OCI-LY3 (cell line): ENCODE data around the gene WNT10A.
"Not testable (repeated sequence)": the region's sequence is repeated elsewhere in the genome, so short reads cannot be mapped to it uniquely, and the experiment has no call there.

ENCODE experiments used
- H2AFZ ChIP-seq: fragments of 200-600, 300-600 bp; shearing (Covaris generic); 2 replicates; pipeline ENCODE4 v1.6.0; 2014; ENCODE audit warnings: antibody characterized with exemption, low read depth, low read length
- H3K27ac ChIP-seq: fragments of 200-600, 300-600 bp; sonication (generic); 2 replicates; pipeline ENCODE4 v1.5.1; 2014; ENCODE audit warnings: mild to moderate bottlenecking, low read length, moderate library complexity, mixed read lengths
- H3K27me3 ChIP-seq: fragments of 200-600, 300-600 bp; sonication (generic); 2 replicates; pipeline ENCODE4 v1.6.1; 2014; ENCODE audit warnings: low read depth, low read length, mixed read lengths
- H3K36me3 ChIP-seq: fragments of 200-600, 300-600 bp; sonication (generic); replicated peaks from 2 replicates; pipeline ENCODE3; 2014; ENCODE audit warnings: low read depth, low read length, mixed read lengths
- H3K4me1 ChIP-seq: fragments of 300-600, 200-600 bp; sonication (generic); 2 replicates; pipeline ENCODE4 v1.6.1; 2014; ENCODE audit warnings: low read length, mixed read lengths
- H3K4me2 ChIP-seq: fragments of 200-600, 300-600 bp; sonication (generic); 2 replicates; pipeline ENCODE4 v1.6.1; 2014; ENCODE audit warnings: low read length, mixed read lengths
- H3K4me3 ChIP-seq: fragments of 300-600, 200-600 bp; sonication (generic); 2 replicates; pipeline ENCODE4 v1.5.1; 2014; ENCODE audit warnings: antibody characterized with exemption, mild to moderate bottlenecking, low read length, moderate library complexity
- H3K79me2 ChIP-seq: fragments of 300-600, 200-600 bp; shearing (Covaris generic); 2 replicates; pipeline ENCODE4 v1.6.1; 2014; ENCODE audit warnings: mild to moderate bottlenecking, low read length, mixed read lengths
- H3K9ac ChIP-seq: fragments of 300-600, 200-600 bp; shearing (Covaris generic); 2 replicates; pipeline ENCODE4 v1.6.0; 2014; ENCODE audit warnings: mild to moderate bottlenecking, low read length, moderate library complexity
- H3K9me3 ChIP-seq: fragments of 200-600, 300-600 bp; shearing (Covaris generic); 2 replicates; pipeline ENCODE4 v1.6.1; 2014; ENCODE audit warnings: low read length, mixed read lengths; ENCODE audit not compliant: insufficient read depth
- H4K20me1 ChIP-seq: fragments of 200-600, 300-600 bp; sonication (generic); 2 replicates; pipeline ENCODE4 v1.6.1; 2016; ENCODE audit warnings: low read length, mixed read lengths; ENCODE audit not compliant: insufficient read depth
- EZH2phosphoT487 ChIP-seq: fragments of 200-600 bp; shearing (Covaris generic); IDR thresholded peaks from 2 replicates; pipeline ENCODE4 v1.6.1; 2018; ENCODE audit warnings: antibody characterized with exemption, mixed run types, low read depth
- TF ChIP-seq, protein P1 (sequence below): fragments of 200-600, 300-600 bp; sonication (generic); IDR thresholded peaks from 2 replicates; pipeline ENCODE4 v1.5.1; 2014; ENCODE audit warnings: antibody characterized with exemption, low read length, low read depth

Gene WNT10A

DNA sequence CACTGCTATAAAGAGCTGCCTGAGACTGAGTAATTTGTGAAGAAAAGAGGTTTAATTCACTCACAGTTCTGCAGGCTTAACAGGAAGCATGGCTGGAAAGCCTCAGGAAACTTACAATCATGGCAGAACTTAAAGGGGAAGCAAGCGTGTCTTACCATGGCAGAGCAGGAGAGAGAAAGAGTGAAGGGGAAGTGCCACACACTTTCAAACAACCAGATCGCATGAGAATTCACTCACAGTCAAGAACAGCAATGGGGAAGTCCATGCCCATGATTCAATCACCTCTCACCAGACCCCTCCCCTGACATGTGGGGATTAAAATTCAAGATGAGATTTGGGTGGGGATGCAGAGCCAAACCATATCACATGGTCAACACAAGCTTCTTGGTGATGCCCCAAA is 44.1 kb downstream of the WNT10A start:
- no peak overlapping the region for H3K4me3 ChIP-seq
- peak overlapping the region; percentile 62 for H3K27ac ChIP-seq
- H3K9me3 ChIP-seq, result no peaks in the 10 kb centered on the region
- TF ChIP-seq EZH2phosphoT487, result no peak
- TF ChIP-seq, protein P1, sequence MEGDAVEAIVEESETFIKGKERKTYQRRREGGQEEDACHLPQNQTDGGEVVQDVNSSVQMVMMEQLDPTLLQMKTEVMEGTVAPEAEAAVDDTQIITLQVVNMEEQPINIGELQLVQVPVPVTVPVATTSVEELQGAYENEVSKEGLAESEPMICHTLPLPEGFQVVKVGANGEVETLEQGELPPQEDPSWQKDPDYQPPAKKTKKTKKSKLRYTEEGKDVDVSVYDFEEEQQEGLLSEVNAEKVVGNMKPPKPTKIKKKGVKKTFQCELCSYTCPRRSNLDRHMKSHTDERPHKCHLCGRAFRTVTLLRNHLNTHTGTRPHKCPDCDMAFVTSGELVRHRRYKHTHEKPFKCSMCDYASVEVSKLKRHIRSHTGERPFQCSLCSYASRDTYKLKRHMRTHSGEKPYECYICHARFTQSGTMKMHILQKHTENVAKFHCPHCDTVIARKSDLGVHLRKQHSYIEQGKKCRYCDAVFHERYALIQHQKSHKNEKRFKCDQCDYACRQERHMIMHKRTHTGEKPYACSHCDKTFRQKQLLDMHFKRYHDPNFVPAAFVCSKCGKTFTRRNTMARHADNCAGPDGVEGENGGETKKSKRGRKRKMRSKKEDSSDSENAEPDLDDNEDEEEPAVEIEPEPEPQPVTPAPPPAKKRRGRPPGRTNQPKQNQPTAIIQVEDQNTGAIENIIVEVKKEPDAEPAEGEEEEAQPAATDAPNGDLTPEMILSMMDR, result no peak
- H2AFZ ChIP-seq, result no peak overlapping the region
- no peak overlapping the region for H3K9ac ChIP-seq
- peaks cover 16% of the 10 kb centered on the region for H3K4me1 ChIP-seq
- H3K79me2 ChIP-seq, result no peaks in the 10 kb centered on the region
- 0 out of 2 replicates have a peak overlapping the region, but pooled peaks have one; percentile 26 for H3K4me2 ChIP-seq
- H4K20me1 ChIP-seq, result no peaks in the 10 kb centered on the region
- H3K36me3 ChIP-seq, result peaks cover 10% of the 10 kb centered on the region
- H3K27me3 ChIP-seq, result no peaks in the 10 kb centered on the region

DNA sequence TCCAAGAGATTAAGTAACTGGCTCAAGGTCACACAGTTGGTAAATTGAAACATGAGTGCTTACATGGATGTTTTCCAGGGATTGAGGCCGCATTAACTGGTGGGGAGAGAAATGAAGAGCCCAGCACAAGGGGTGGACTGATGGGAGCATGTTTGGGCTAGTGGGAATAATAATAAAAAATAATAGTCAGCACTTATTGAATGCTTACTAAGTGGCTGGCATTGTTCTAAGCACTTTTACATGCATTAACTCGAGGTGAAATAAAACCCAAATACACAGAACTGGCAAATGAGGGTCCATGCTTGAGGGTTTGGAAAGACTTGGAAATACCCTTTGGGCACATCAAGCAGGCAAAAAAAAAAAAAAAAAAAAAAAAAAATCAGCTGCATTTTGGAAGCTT is 44.8 kb downstream of the WNT10A start:
- TF ChIP-seq EZH2phosphoT487, result no peak
- TF ChIP-seq, protein P1, result no peak
- Histone ChIP-seq H3K27me3 (no peaks in the 10 kb centered on the region), H3K4me3 (no peak overlapping the region), H4K20me1 (no peaks in the 10 kb centered on the region), H3K9ac (no peak overlapping the region), H2AFZ (no peak overlapping the region), H3K79me2 (no peaks in the 10 kb centered on the region), H3K27ac (no peak overlapping the region), H3K4me2 (no peak overlapping the region), H3K4me1 (peaks cover 16% of the 10 kb centered on the region), H3K9me3 (no peaks in the 10 kb centered on the region), H3K36me3 (peaks cover 10% of the 10 kb centered on the region)

GRCh38 chr2:218927422-218927821 is 46.8 kb downstream of the WNT10A start:
- Histone ChIP-seq H3K4me3 (no peak overlapping the region), H3K9ac (no peak overlapping the region), H2AFZ (no peak overlapping the region), H3K27me3 (no peaks in the 10 kb centered on the region), H4K20me1 (no peaks in the 10 kb centered on the region), H3K4me1 (peaks cover 16% of the 10 kb centered on the region), H3K79me2 (no peaks in the 10 kb centered on the region), H3K27ac (no peak overlapping the region), H3K4me2 (no peak overlapping the region), H3K9me3 (no peaks in the 10 kb centered on the region), H3K36me3 (peaks cover 5% of the 10 kb centered on the region)
- no peak for TF ChIP-seq EZH2phosphoT487
- TF ChIP-seq, protein P1, result no peak

GRCh38 chr2:218927876-218928275 is 47.2 kb downstream of the WNT10A start:
- no peaks in the 10 kb centered on the region for H4K20me1 ChIP-seq
- TF ChIP-seq, protein P1, result no peak
- no peak for TF ChIP-seq EZH2phosphoT487
- peaks cover 3% of the 10 kb centered on the region for H3K36me3 ChIP-seq
- H3K4me3 ChIP-seq, result no peak overlapping the region
- no peak overlapping the region for H3K9ac ChIP-seq
- H3K27ac ChIP-seq, result no peak overlapping the region
- no peaks in the 10 kb centered on the region for H3K27me3 ChIP-seq
- no peak overlapping the region for H3K4me2 ChIP-seq
- no peaks in the 10 kb centered on the region for H3K79me2 ChIP-seq
- H2AFZ ChIP-seq, result no peak overlapping the region
- no peaks in the 10 kb centered on the region for H3K9me3 ChIP-seq
- H3K4me1 ChIP-seq, result peaks cover 16% of the 10 kb centered on the region

DNA sequence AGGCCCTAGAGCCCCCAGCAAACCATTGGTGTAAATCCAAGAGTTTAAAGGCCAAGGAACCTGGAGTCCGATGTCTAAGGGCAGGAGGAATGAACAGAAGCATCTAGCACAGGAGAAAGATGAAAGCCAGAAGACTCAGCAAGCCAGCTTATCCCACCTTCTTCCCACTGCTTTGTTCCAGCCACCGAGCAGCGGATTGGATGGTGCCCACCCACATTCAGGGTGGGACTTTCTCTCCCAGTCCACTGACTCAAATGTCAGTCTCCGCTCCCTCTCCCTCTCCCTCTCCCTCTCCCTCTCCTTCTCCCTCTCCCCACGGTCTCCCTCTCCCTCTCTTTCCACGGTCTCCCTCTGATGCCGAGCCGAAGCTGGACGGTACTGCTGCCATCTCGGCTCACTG is 49.8 kb downstream of the WNT10A start:
- H3K79me2 ChIP-seq, H3K36me3 ChIP-seq, H3K9me3 ChIP-seq, H3K4me1 ChIP-seq, H3K4me3 ChIP-seq, H3K27me3 ChIP-seq, H3K4me2 ChIP-seq, H4K20me1 ChIP-seq, H3K27ac ChIP-seq, H3K9ac ChIP-seq, H2AFZ ChIP-seq: not testable (repeated sequence)

DNA sequence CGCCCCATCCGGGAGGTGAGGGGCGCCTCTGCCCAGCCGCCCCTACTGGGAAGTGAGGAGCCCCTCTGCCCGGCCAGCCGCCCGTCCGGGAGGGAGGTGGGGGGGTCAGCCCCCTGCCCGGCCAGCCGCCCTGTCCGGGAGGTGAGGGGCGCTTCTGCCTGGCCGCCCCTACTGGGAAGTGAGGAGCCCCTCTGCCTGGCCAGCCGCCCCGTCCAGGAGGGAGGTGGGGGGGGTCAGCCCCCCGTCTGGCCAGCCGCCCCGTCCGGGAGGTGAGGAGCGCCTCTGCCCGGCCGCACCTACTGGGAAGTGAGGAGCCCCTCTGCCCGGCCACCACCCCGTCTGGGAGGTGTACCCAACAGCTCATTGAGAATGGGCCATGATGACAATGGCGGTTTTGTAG is 51.1 kb downstream of the WNT10A start:
- H2AFZ ChIP-seq, H3K27ac ChIP-seq, H3K36me3 ChIP-seq, H4K20me1 ChIP-seq, H3K79me2 ChIP-seq, H3K27me3 ChIP-seq, H3K9ac ChIP-seq, H3K4me3 ChIP-seq, H3K4me1 ChIP-seq, H3K9me3 ChIP-seq, H3K4me2 ChIP-seq: not testable (repeated sequence)
